ENCODE measurements around the gene HOXC10.

DNA sequence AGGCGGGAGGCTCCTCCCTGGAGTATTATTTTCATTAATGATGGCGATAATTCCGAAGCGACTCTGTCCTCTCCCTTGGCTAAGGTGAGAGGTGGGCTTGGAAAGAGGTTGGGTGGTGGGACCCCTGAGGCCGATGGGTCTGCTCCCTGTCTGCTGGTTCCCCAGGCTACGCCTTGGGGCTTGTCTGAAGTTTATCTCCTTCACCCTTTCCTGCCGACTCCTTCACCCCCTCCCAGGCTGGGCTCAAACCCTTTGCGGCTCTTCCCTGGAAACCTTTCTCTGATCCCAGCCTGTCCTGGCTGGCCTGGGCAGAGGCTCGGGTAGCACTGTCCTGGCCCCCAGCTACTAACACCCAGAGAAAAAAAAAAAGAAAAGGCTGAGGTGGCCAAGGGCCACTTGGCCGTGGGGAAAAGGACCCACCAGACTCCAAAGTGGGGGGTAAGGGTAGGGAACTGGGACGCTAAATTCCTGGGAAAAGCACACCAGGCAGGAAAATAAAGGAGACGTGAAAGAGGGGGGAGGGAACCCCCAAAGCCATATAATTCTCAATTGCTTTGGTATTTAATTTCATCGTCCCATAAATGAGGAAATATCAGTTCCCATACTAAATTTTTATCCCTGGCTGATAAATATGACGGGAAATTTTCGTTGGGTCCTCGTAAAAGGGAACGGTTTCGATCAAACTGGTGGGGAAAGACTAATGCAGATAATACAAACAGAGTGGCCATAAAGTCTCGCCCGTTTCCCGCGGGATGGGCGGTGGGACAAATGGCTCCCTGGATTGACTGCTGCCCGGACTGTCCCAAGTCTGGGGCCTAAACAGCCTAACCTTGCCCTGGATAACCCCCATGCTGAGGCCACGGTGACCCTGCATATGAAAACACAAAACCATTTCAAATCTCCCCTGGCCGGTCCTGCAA, 2.0 kb upstream of the HOXC10 start:
- no peak for TF ChIP-seq EZH2phosphoT487 (IDR thresholded peaks at IDR 0.05; ENCODE audit: low read depth)
- TF ChIP-seq, protein P1, sequence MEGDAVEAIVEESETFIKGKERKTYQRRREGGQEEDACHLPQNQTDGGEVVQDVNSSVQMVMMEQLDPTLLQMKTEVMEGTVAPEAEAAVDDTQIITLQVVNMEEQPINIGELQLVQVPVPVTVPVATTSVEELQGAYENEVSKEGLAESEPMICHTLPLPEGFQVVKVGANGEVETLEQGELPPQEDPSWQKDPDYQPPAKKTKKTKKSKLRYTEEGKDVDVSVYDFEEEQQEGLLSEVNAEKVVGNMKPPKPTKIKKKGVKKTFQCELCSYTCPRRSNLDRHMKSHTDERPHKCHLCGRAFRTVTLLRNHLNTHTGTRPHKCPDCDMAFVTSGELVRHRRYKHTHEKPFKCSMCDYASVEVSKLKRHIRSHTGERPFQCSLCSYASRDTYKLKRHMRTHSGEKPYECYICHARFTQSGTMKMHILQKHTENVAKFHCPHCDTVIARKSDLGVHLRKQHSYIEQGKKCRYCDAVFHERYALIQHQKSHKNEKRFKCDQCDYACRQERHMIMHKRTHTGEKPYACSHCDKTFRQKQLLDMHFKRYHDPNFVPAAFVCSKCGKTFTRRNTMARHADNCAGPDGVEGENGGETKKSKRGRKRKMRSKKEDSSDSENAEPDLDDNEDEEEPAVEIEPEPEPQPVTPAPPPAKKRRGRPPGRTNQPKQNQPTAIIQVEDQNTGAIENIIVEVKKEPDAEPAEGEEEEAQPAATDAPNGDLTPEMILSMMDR (IDR thresholded peaks at IDR 0.05; ENCODE audit: low read depth, low read length) = no peak
